Cardiac septum (tissue), 1 donor: ENCODE results near the gene ERICH6. TPM values are rescaled to one million over a fixed set of nuclear protein-coding genes. Genes with fewer than 3 reads are reported as not detected.
A peak's percentile ranks its signal among the peaks of the same experiment; 100 is the strongest.

ENCODE experiments used
- DNase-seq: peaks from one replicate; pipeline ENCODE4 v3.0.0-alpha.2; 2020; ENCODE audit warnings: low spot score
- intact Hi-C: fragments of 100-400 bp; cut with DNase I; formaldehyde crosslinking; loops from one replicate; pipeline ENCODE4 v1.14.0; 2022
- long read RNA-seq: library from polyadenylated mRNA; unstranded; transcript quantifications from one replicate; pipeline ENCODE4 v2.0.0, GENCODE V29; 2021
- total RNA-seq: library from RNA; stranded (reverse); fragmentation: NEBNext Ultra II Directional; extraction: Animal tissue kit (Norgen Biotek cat#: 25700); gene quantifications from one replicate; pipeline ENCODE4 v1.2.1, GENCODE V29; 2021
- donor health status: DM: no; HTN: no; CAD: no.

ERICH6 gene
- 0.19 TPM for total RNA-seq
- long read RNA-seq: 0 reads

GRCh38 chr3:150703756-150704344 lies at the start of gene ERICH6:
TSS of gene ERICH6 (minus strand) at chr3:150703920. CDS start at chr3:150703898, 22 bp downstream.
- peak; percentile 95 for DNase-seq
- intact Hi-C loops: no loop called here

- no peak for DNase-seq
Measured at GRCh38 chr3:150751781-150752263, 48.1 kb upstream of the ERICH6 start.

GRCh38 chr3:150749255-150749654 lies 45.5 kb upstream of the ERICH6 start:
- no peak for DNase-seq
- intact Hi-C loops: no loop called here

More at GRCh38 chr3:150751781-150752263, 48.1 kb upstream of the ERICH6 start:
- intact Hi-C loops: no loop called here

- no peak for DNase-seq
- intact Hi-C loops: no loop called here
Measured at GRCh38 chr3:150748684-150749047, 44.9 kb upstream of the ERICH6 start.

- intact Hi-C loops: no loop called here
- DNase-seq: no peak
Measured at GRCh38 chr3:150747886-150748683, 44.4 kb upstream of the ERICH6 start.

- DNase-seq: no peak
- intact Hi-C loops: no loop called here
Measured at GRCh38 chr3:150746791-150747590, 43.3 kb upstream of the ERICH6 start.

GRCh38 chr3:150745832-150746231 lies 42.1 kb upstream of the ERICH6 start:
- DNase-seq: no peak
- intact Hi-C loops: no loop called here

GRCh38 chr3:150744919-150745211 lies 41.1 kb upstream of the ERICH6 start:
- intact Hi-C loops: no loop called here
- DNase-seq: no peak

GRCh38 chr3:150744041-150744918 lies 40.6 kb upstream of the ERICH6 start:
- DNase-seq: no peak
- intact Hi-C loops: no loop called here

- no peak for DNase-seq
- intact Hi-C loops: no loop called here
Measured at GRCh38 chr3:150743508-150743907, 39.8 kb upstream of the ERICH6 start.

GRCh38 chr3:150742679-150743078 lies 39.0 kb upstream of the ERICH6 start:
- no peak for DNase-seq
- intact Hi-C loops: no loop called here

- no peak for DNase-seq
- intact Hi-C loops: no loop called here
Measured at GRCh38 chr3:150742141-150742523, 38.4 kb upstream of the ERICH6 start.

GRCh38 chr3:150741497-150742140 lies 37.9 kb upstream of the ERICH6 start:
- no peak for DNase-seq
- intact Hi-C loops: no loop called here

GRCh38 chr3:150740733-150741496 lies 37.2 kb upstream of the ERICH6 start:
- intact Hi-C loops: no loop called here
- DNase-seq: no peak

GRCh38 chr3:150739877-150740645 lies 36.3 kb upstream of the ERICH6 start:
- no peak for DNase-seq
- intact Hi-C loops: no loop called here

GRCh38 chr3:150739200-150739863 lies 35.6 kb upstream of the ERICH6 start:
- DNase-seq: no peak
- intact Hi-C loops: no loop called here

GRCh38 chr3:150738688-150739087 lies 35.0 kb upstream of the ERICH6 start:
- intact Hi-C loops: no loop called here
- no peak for DNase-seq
